Fibroblast of gingiva (primary cell): ENCODE measurements around the gene CYP17A1.
"Not testable (repeated sequence)": the region's sequence is repeated elsewhere in the genome, so short reads cannot be mapped to it uniquely, and the experiment has no call there.

Experiments used
- DNase-seq: peaks from one replicate; pipeline ENCODE4 v3.0.0-alpha.2; 2011; ENCODE audit warnings: low read depth

CYP17A1 gene, protein sequence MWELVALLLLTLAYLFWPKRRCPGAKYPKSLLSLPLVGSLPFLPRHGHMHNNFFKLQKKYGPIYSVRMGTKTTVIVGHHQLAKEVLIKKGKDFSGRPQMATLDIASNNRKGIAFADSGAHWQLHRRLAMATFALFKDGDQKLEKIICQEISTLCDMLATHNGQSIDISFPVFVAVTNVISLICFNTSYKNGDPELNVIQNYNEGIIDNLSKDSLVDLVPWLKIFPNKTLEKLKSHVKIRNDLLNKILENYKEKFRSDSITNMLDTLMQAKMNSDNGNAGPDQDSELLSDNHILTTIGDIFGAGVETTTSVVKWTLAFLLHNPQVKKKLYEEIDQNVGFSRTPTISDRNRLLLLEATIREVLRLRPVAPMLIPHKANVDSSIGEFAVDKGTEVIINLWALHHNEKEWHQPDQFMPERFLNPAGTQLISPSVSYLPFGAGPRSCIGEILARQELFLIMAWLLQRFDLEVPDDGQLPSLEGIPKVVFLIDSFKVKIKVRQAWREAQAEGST

DNA sequence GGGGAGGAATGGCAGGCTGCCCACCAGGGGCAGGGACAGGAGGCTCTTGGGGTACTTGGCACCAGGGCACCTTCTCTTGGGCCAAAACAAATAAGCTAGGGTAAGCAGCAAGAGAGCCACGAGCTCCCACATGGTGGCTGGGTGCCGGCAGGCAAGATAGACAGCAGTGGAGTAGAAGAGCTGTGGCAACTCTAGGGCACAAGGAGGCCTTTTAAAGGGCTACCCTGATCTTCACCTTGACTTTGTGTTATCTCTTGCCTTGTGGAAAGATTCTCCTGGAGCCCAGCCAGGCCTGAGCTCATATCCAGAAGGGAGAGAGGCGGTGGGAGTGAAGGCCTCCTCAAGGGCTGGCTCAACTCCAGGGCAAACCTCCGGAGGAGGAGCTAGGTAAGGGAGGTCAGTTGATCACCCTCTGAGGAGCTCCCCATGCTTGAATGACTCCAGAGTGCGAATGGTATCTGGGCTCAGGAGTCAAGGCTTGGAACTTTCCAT, at the start of gene CYP17A1:
CYP17A1 (minus strand) TSS at position 184 of the 492 bp plus-strand sequence; CDS start at position 132, 52 bp downstream.
- DNase-seq = no peak

DNA sequence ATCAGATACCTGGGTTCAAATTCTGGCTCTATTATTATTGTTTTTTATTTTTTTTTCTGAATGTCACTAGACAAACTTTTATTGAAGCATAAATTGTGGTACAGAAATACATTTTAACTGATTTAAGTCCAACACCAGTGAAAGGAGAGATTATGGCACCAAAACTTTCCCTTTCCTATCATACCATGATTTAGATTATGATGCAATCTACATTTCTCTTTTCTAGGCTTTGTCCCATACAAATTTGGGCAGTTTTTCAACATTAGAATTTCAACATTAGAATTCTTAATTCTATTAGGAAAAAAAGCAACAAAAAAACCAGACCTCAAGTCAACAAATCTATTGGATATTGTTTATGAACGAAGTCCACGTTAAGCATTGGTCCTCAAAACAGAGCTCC, 43.0 kb upstream of the CYP17A1 start:
- no peak for DNase-seq

DNA sequence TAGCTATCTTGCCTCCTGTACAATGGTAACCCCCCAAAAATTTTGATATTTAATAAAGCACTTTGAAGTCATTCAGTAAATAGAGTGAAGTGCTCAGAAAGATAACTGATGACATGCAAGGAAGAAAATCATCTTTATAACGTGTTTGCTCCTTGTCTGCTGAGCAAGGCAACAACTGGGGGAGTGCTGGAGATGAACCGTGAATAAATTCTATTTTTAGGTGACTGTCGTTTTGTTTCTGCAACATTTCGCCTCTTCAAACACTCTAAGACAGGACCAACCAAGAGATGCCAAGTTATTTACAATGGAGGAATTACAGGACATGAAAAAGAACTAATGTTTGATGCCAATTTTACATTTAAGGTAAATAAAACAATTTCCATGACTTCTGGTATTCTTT, 41.4 kb upstream of the CYP17A1 start:
- no peak for DNase-seq

DNA sequence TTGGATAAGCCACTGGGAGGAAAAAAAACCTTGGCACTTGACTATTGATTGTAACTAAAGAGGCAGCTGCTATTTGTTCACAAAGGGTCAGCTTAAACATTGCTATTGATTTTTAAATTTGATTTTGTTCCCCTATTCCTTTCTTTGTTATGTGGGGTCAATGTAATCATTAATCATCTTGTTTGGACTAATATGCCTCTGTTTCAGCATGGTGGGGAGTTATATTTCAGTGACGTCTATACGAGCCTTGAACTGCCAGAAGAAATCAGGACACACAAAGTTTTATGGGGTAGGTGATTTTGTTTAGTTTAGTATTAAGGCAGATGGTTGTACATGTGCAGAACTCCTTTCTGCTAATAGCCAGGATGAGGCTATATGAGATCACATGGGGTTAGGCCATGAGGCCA, 39.5 kb upstream of the CYP17A1 start:
- no peak for DNase-seq

DNA sequence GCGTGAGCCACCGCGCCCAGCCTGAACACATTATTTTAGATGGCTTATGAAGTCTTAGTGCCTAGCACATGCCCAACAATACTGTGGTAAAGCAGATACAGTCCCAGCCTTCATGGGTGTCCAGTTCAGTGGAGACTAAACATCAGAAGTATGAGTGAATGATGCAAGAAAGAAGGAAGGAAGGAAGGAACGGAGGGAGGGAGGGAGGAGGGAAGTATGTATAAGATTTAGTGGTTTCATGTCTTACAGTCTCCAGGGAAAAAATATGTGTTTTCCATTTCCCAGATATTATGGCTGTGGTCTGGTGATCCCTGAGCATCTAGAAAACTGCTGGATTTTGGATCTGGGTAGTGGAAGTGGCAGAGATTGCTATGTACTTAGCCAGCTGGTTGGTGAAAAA, 35.0 kb upstream of the CYP17A1 start:
- no peak for DNase-seq

DNA sequence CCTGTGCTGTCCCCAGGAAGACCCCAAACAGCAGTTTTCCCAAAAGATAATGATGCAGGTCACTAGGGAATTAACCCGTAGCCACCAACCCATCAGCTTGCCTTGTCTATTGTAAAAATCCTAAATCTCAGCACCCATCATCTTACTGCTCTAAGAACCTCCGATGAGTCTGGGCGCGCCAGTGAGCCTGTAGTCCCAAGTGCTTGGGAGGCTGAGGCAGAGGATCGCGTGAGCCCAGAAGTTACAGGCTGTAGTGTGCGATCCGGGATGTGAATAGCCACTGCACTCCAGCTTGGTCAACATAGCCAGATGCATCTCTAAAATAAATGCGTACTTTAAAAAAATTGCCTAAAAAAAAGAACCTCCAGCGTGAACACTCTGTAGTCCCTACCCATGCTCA, 33.0 kb upstream of the CYP17A1 start:
- DNase-seq = no peak

DNA sequence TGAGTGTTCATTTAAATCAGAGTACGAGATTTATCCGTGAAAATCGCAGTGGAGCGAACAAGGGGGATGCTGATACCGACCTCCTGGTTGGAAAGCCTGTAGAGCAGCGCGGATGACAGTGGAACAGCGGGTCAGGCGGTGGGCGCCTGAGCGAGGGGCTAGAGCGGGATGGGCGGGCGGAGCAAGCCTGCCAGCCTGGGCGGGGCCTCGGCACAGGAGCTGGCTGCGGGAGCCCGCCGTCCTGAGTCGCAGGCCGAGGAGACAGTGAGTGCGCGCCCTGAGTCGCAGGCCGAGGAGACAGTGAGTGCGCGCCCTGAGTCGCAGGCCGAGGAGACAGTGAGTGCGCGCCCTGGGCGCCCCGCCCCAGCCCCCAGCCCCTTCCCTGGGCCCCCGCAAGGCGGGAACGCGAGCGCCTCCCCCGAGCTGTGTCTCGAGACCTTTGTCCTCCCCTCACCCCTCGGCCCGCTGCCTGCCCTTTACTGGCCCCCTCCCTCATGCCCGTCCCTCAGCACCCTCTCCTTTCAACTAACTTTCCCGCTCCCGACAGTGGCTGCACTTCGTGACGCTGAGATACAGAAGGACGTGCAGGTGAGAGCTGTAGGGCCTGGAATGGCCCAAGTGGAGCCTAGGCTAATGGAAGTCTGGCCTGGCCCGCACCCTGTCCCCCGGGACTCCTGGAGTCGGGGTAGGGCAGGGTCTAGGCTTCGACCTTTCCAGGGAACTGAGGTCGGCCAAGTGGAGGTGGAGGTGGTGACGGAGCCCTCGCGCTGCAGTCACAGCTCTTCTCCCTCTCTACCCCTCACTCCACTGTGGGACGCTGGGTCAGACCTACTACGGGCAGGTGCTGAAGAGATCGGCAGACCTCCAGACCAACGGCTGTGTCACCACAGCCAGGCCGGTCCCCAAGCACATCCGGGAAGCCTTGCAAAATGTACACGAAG, 32.3 kb upstream of the CYP17A1 start, which contains the start of gene AS3MT:
AS3MT (plus strand) TSS at position 213 of the 941 bp plus-strand sequence; CDS start at position 336, 123 bp downstream.
- no peak for DNase-seq

DNA sequence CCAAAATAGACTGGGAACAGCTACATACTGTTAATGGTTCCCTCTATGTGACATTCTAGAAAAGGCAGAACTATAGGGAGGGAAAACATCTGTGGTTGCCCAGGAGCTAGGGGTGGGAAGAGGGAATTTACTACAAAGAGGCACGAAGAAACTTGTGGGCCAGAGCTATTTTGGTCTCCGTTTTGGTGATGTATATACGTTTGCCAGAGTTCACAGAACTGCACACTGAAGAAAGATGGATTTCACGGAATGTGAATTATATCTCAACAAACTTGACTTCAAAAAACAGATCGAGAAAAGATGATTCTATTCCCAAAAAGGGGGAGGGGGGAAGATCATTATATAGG, 31.7 kb upstream of the CYP17A1 start:
- no peak for DNase-seq

DNA sequence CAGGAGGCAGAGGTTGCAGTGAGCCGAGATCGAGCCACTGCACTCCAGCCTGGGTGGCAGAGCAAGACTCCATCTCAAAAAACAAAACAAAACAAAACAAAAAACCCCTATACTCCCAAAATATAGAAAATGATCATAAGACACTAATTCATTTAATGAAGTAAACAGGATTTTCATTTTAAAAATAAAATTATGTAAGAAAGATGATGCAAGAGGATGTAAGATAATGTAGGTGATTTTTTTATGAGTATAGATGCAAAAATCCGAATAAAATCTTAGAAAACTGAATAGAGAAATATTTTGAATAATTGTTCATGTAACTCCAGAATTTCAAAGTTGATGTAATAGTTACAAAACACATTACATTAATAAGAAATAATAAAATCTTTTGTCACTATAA, 28.4 kb upstream of the CYP17A1 start:
- DNase-seq = no peak

DNA sequence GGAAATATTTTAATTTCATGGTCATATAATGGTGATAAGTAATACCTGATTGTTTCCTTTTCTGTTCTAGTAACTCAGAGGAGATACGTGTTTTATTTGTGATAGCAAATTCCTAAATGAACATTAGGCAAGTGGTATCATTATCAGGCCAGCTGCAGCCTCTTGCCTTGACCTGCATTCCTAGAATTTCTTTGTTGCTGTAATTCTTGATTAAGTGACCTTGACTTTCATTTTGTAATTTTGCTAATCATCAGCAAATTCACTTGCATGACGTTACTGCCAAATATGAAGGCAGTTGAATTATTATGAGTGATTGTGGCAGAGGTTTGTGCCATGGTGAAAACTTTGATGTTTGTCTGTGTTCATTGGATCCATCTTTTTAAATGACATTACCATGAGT, 26.4 kb upstream of the CYP17A1 start:
- DNase-seq = no peak

DNA sequence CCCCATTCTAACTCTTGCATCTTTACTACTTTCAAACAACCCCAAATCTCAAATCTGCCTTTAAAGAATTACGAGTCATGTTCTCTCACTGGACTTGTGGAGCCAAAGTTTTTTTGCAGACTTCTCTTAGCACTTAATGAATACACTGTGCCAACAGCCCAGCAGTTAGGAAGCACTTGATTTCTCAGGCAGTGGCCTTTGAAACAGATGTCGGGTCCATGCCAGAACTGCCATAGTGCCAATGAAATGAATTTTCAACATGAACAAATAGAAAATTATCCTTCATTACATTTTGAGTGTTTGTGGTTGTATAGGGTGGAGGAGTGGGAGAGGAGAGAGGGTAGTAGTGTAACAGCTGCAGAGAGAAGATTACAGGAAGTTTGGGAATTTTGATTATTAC, 22.7 kb upstream of the CYP17A1 start:
- DNase-seq = no peak

DNA sequence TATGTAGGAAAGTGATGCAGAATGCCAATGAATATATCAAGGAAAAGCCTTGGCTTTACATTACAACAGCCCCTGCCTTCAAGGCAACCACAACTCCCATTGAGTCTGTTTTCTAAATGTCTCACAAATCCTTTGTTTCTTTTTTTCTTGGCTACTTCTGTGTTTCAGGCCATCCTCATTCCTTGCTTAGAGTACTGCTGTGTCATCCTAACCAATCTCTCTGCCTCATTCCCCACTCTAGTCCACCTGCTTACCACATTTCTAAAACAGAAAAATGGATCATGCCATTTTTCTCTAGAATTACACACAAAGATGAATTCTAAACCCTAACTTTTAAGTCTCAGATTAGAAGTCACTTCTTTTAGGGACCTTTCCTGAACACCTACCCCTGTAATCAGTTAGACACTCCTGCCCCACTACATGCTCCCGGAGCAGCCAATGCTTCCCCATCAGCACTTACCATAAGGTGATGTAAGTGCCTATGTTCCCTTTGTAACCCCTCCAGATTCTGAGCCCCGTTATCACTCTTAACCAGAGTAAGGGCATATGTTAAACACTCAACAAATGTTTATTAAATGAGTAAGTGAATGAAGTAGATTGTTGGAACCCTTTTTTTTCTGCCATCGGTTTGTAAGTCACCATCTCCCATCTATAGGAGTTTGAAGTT, 19.7 kb upstream of the CYP17A1 start:
- DNase-seq = no peak

DNA sequence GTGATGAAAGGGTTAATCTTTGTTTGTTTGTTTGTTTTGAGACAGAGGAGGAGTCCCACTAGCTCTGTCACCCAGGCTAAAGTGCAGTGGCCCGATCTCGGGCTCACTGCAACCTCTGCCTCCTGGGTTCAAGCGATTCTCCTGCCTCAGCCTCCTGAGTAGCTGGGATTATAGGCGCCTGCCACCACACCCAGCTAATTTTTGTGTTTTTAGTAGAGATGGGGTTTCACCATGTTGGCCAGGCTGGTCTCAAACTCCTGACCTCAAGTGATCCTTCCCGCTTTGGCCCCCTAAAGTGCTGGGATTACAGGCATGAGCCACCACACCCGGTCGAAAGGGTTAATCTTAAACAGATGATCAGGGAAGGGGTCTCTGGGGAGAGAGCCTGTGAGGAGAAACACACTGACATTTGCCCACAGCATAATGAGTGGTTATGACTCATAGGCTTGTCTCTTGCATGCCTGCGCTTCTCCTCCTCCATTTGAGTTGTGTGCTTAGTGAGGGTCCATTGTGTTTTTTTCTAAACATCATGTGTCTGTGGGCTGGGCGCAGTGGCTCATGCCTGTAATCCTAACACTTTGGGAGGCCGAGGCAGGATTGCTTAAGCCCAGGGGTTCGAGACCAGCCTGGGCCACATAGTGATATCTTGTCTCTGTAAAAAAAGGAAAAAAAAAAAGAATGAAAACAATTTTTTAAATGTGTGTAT, 18.7 kb upstream of the CYP17A1 start:
- DNase-seq = peak; percentile 98

DNA sequence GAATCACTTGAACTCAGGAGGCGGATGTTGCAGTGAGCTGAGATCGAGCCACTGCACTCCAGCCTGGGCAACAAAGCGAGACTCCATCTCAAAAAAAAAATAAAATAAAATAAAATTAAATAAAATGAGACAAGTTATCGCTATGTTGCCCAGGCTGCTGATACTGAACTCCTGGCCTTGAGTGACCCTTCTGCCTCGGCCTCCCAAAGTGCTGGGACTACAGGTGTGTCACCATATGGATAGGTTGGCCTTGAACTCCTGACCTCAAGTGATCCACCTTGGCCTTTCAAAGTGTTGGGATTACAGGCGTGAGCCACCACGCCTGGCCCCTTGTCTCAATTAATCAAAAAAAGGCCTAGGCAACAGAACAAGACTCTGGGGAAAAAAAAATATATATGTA, 16.0 kb upstream of the CYP17A1 start:
- not testable (repeated sequence) for DNase-seq

DNA sequence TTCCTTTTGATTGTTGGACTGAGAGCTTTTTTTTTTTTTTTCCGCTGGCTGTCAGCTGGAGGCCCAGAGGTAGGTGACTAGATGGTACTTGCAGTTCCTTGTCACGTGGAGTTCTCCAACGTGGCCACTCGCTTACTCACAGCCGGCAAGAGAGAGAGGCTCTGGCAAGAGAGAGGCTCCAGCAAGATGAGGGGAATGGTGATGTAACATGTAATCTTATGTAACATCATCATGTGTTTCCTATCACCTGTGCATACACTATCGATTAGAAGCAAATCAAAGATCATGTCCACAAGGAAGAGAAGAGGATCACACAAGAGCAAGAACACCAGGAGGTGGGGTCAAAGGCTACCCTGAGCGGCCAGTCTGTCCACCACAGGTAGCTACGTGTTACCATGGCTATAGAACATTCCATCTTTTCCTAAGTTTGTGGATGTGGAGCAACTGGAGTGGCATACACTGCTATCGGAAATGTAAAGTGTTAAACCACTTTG, 12.9 kb upstream of the CYP17A1 start:
- DNase-seq = no peak

DNA sequence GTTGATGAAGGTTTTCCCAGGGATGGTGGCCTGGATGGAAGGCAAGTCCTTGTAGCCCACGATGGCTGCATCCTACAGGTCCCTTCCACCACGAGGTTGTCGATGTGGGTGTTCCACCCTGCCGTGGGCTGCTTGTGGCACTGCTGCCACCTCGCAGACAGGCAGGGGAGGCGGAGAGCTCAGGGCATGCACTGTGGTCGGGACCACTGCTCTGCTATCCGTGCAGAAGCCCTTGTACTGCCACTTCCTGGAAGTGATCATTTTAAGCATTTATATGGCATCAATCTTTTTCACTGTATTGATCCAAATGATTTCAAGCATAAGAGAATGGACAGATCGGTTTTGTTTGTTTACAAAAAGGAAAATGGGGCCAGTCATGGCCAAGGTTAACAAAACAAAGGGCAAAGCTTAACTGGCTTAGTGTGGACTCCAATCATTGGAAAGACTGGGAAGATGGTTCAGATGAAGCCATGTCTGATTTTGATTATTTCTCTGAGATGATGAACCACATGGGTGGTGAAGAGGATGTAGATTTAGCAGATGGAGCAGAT, 8.2 kb upstream of the CYP17A1 start:
- no peak for DNase-seq

DNA sequence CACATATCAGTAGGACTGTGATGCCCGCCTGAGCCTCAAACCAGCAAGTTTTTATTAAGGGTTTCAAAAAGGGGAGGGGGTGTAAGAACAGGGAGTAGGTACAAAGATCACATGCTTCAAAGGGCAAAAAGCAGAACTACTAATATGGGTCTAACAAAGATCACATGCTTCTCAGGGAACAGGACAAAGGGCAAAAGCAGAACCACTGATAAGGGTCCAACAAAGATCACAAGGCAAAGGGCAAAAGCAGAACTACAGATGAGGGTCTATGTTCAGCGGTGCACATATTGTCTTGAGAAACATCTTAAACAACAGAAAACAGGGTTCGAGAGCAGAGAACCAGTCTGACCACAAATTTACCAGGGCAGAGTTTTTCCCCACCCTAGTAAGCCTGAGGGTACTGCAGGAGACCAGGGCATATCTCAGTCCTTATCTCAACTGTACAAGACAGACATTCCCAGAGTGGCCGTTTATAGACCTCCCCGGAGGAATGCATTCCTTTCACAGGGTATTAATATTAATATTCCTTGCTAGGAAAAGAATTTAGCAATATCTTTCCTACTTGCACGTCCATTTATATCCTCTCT, 7.1 kb upstream of the CYP17A1 start:
- not testable (repeated sequence) for DNase-seq

DNA sequence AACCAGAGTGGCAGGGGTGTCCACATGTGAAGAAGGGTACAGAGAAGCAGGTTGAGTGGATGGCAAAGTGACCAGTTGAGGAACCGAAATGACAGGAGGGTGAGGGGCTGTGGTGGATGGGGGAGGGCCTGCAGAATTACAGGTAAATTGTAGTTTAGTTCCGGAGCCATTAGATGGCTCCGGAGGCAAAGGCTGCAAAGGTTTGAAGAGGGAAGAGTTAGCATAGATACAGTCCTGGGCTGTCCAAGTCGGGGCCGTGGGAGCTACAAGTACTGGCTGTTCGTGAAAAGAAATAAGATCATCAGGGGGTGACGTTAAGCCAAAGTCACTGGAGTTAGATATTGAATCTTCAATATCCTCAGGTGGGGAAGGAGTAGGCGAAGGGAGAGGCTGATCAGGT, 5.9 kb upstream of the CYP17A1 start:
- DNase-seq = not testable (repeated sequence)

DNA sequence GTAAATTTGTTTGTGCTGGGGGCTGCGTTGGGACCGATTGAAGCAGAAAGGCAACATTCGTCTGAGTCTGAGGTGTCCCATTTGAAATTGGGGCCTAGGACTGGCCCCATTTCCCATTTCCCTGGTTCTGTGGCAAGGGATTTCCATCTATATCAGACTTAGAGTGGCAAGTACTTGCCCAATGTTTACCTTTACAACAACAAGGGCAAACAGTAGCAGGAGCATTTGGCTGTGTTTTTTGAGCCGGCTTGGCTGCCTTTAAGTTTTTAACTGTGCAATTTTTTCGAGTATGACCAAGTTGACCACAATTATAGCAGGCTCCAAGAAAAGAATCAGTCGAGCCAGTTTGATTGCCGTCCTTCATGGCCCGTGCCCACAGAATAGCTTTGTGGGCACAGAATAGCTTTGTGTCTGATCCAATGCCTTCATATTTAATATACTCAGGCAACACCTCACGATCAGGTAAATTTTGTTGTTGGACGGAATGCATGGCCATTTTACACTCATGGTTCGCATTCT, 4.7 kb upstream of the CYP17A1 start:
- no peak for DNase-seq

DNA sequence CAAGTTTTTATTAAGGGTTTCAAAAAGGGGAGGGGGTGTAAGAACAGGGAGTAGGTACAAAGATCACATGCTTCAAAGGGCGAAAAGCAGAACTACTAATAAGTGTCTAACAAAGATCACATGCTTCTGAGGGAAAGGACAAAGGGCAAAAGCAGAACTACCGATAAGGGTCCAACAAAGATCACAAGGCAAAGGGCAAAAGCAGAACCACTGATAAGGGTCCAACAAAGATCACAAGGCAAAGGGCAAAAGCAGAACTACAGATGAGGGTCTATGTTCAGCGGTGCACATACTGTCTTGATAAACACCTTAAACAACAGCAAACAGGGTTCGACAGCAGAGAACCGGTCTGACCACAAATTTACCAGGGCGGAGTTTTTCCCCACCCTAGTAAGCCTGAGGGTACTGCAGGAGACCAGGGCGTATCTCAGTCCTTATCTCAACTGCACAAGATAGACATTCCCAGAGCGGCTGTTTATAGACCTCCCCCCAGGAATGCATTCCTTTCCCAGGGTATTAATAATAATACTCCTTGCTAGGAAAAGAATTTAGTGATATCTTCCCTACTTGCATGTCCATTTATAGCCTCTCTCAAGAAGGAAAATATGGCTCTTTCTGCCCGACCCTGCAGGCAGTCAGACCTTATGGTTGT, 1.2 kb upstream of the CYP17A1 start:
- DNase-seq = not testable (repeated sequence)
